ENCODE measurements around the gene RHOF. TPM values are rescaled to one million over a fixed set of nuclear protein-coding genes. Genes with fewer than 3 reads are reported as not detected.

Gene RHOF
- total and polyA plus RNA-seq, 7 donors: 7.6 to 132 (median 15.0) TPM

GRCh38 chr12:121810234-121810817, 16.8 kb upstream of the RHOF start:
- Histone ChIP-seq H3K36me3 (peaks cover 31 to 46% (median 38%) of the 10 kb centered on the region in 4 donors), H3K4me1 (peaks cover 0 to 71% (median 62%) of the 10 kb centered on the region in 4 donors), H3K27ac (peak overlapping the region in 3 of 4 donors; percentile 21 to 85 (median 83)), H3K27me3 (no peaks in the 10 kb centered on the region), H3K9me3 (no peaks in the 10 kb centered on the region), H3K4me3 (no peak overlapping the region)
- 86 to 88% methylated on average over 33 of the region's 33 CpGs for WGBS, 2 donors
- DNase-seq: peak; percentile 66
- TF ChIP-seq POLR2A (IDR thresholded peaks at IDR 0.05) (no peak), EP300 (IDR thresholded peaks at IDR 0.05) (no peak), CTCF (IDR thresholded peaks at IDR 0.05) (no peak), POLR2AphosphoS5 (IDR thresholded peaks at IDR 0.05) (no peak)
- intact Hi-C loops (cut with DNase I): loop anchor here (2.0 to 5.0 kb wide), 2 partner anchors 34 to 113 kb away; no protein-coding TSS in a partner anchor

GRCh38 chr12:121809712-121810116, 16.2 kb upstream of the RHOF start:
- no peaks in the 10 kb centered on the region for H3K9me3 ChIP-seq
- intact Hi-C loops (cut with DNase I): loop anchor here (2.0 to 10.0 kb wide), 3 partner anchors 33 to 255 kb away; no protein-coding TSS in a partner anchor
- WGBS, 2 donors: 89 to 92% methylated on average over 27 of the region's 27 CpGs
- DNase-seq: no peak
- peaks cover 0 to 77% (median 66%) of the 10 kb centered on the region in 4 donors for H3K4me1 ChIP-seq
- no peak overlapping the region for H3K4me3 ChIP-seq
- H3K27ac ChIP-seq: peak overlapping the region in 1 of 4 donors; percentile 83
- no peaks in the 10 kb centered on the region for H3K27me3 ChIP-seq
- TF ChIP-seq POLR2A (IDR thresholded peaks at IDR 0.05): no peak
- TF ChIP-seq POLR2AphosphoS5 (IDR thresholded peaks at IDR 0.05): no peak
- TF ChIP-seq CTCF (IDR thresholded peaks at IDR 0.05): no peak
- TF ChIP-seq EP300 (IDR thresholded peaks at IDR 0.05): no peak
- H3K36me3 ChIP-seq: peaks cover 25 to 40% (median 33%) of the 10 kb centered on the region in 4 donors

- TF ChIP-seq CTCF (IDR thresholded peaks at IDR 0.05) (no peak), POLR2AphosphoS5 (IDR thresholded peaks at IDR 0.05) (no peak), EP300 (IDR thresholded peaks at IDR 0.05) (no peak), POLR2A (IDR thresholded peaks at IDR 0.05) (no peak)
- Histone ChIP-seq H3K9me3 (no peaks in the 10 kb centered on the region), H3K4me1 (peaks cover 0 to 73% (median 65%) of the 10 kb centered on the region in 4 donors), H3K27me3 (no peaks in the 10 kb centered on the region), H3K27ac (no peak overlapping the region), H3K4me3 (no peak overlapping the region), H3K36me3 (peaks cover 21 to 35% (median 28%) of the 10 kb centered on the region in 4 donors)
- no peak for DNase-seq
- 90 to 95% methylated on average over 8 of the region's 8 CpGs for WGBS, 2 donors
- intact Hi-C loops (cut with DNase I): loop anchor here (10.0 kb wide), 1 partner anchor 256 kb away; no protein-coding TSS in a partner anchor
These were observed 15.1 kb upstream of the RHOF start for GRCh38 chr12:121808623-121809022.

- Histone ChIP-seq H3K36me3 (peaks cover 21 to 35% (median 26%) of the 10 kb centered on the region in 4 donors), H3K9me3 (no peaks in the 10 kb centered on the region), H3K27me3 (no peaks in the 10 kb centered on the region), H3K27ac (peak overlapping the region in 2 of 4 donors; percentile 100), H3K4me3 (no peak overlapping the region), H3K4me1 (peaks cover 0 to 65% (median 56%) of the 10 kb centered on the region in 4 donors)
- intact Hi-C loops (cut with DNase I): loop anchor here (10.0 kb wide), 1 partner anchor 257 kb away; no protein-coding TSS in a partner anchor
- DNase-seq: no peak
- 81 to 83% methylated on average over 14 of the region's 14 CpGs for WGBS, 2 donors
- TF ChIP-seq POLR2A (IDR thresholded peaks at IDR 0.05) (no peak), CTCF (IDR thresholded peaks at IDR 0.05) (no peak), POLR2AphosphoS5 (IDR thresholded peaks at IDR 0.05) (no peak), EP300 (IDR thresholded peaks at IDR 0.05) (no peak)
These were observed 14.3 kb upstream of the RHOF start for GRCh38 chr12:121807642-121808347.

All from sigmoid colon (tissue), 7 donors.